HFF-Myc (cell line): ENCODE results near the gene DDX1.

Experiments used
- DNase-seq: peaks from one replicate; pipeline ENCODE4 v3.0.0-alpha.2; 2011; ENCODE audit warnings: low read depth; ENCODE audit errors: extremely low read depth
- H3K4me3 ChIP-seq: replicated peaks from 2 replicates; pipeline ENCODE4 v1.5.1; 2011; ENCODE audit warnings: low read depth, mild to moderate bottlenecking, control low read depth, low read length
- CTCF ChIP-seq: IDR thresholded peaks from 2 replicates; pipeline ENCODE4 v1.5.1; 2012; ENCODE audit warnings: mild to moderate bottlenecking, low read depth, low read length, control low read depth; ENCODE audit errors: missing control alignments

The DDX1 gene

GRCh38 chr2:15655123-15655887 is 63.6 kb downstream of the DDX1 start:
- no peak for DNase-seq
- H3K4me3 ChIP-seq, result no peak overlapping the region
- TF ChIP-seq CTCF, result no peak

- DNase-seq, result no peak
- no peak overlapping the region for H3K4me3 ChIP-seq
- TF ChIP-seq CTCF, result no peak
Observed at GRCh38 chr2:15656090-15656489, 64.4 kb downstream of the DDX1 start.

GRCh38 chr2:15657759-15658158 is 66.1 kb downstream of the DDX1 start:
- no peak for TF ChIP-seq CTCF
- H3K4me3 ChIP-seq, result no peak overlapping the region
- DNase-seq, result no peak

DNA sequence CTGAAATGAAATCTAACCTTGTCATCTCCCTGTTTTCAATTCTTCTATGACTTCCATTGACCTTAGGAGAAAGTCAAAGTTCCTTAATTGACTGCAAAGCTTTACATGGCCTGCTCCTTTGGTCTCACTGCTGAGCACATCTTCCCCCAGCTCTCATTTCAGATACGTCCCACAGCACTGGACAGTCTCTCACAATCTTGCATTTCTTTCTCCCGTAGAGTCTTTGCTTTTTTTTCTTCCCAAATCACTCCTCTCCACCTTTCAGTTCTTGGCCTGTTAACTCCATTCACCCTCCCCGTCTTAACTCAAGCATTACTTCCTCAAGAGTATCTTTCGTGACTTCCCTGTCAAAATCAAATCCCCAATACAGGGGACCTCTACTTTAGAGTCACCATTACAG is 67.2 kb downstream of the DDX1 start:
- DNase-seq, result no peak
- no peak for TF ChIP-seq CTCF
- no peak overlapping the region for H3K4me3 ChIP-seq

- no peak overlapping the region for H3K4me3 ChIP-seq
- no peak for TF ChIP-seq CTCF
- no peak for DNase-seq
Observed at GRCh38 chr2:15660491-15661294, 69.0 kb downstream of the DDX1 start.

GRCh38 chr2:15661295-15661569 is 69.6 kb downstream of the DDX1 start:
- H3K4me3 ChIP-seq, result no peak overlapping the region
- DNase-seq, result no peak
- no peak for TF ChIP-seq CTCF
